Stimulated activated naive B cell treated with anti-CD40 and anti-IgM and Interleukin-4, amounts not matched to agents 10 μg/mL and 1 μg/mL and 100 μg/mL, for 72 hours (primary cell): Measurements from ENCODE around the gene HS6ST2.
A peak's percentile ranks its signal among the peaks of the same experiment; 100 is the strongest.

Experiments
- ATAC-seq, 2 donors: fragments of 150-1000 bp; cut with Tn5 transposase; replicated peaks; 2 replicates each; pipeline ENCODE4 v1.10.0; 2021; ENCODE audit warnings: moderate library complexity in 1 of 2
- DNase-seq: peaks from one replicate; pipeline ENCODE4 v3.0.0; 2021
- H3K27ac Mint-ChIP-seq: one replicate; pipeline ENCODE4 v1.8.0; 2022; ENCODE audit warnings: mild to moderate bottlenecking, mixed read lengths
- H3K27me3 Mint-ChIP-seq, 2 donors: one replicate each; pipeline ENCODE4 v1.8.0; 2022; ENCODE audit warnings: mixed read lengths in 2 of 2
- H3K36me3 Mint-ChIP-seq, 2 donors: one replicate each; pipeline ENCODE4 v1.8.0; 2022; ENCODE audit warnings: mixed read lengths in 2 of 2, mild to moderate bottlenecking in 1 of 2
- H3K4me1 Mint-ChIP-seq, 2 donors: one replicate each; pipeline ENCODE4 v1.8.0; 2022; ENCODE audit warnings: mixed read lengths in 2 of 2, mild to moderate bottlenecking in 1 of 2
- H3K4me3 Mint-ChIP-seq, 2 donors: one replicate each; pipeline ENCODE4 v1.8.0; 2022; ENCODE audit warnings: mild to moderate bottlenecking in 2 of 2, mixed read lengths in 2 of 2, moderate library complexity in 1 of 2
- H3K9me3 Mint-ChIP-seq, 2 donors: one replicate each; pipeline ENCODE4 v1.8.0; 2022; ENCODE audit warnings: mixed read lengths in 2 of 2, mild to moderate bottlenecking in 1 of 2

HS6ST2 gene

DNA sequence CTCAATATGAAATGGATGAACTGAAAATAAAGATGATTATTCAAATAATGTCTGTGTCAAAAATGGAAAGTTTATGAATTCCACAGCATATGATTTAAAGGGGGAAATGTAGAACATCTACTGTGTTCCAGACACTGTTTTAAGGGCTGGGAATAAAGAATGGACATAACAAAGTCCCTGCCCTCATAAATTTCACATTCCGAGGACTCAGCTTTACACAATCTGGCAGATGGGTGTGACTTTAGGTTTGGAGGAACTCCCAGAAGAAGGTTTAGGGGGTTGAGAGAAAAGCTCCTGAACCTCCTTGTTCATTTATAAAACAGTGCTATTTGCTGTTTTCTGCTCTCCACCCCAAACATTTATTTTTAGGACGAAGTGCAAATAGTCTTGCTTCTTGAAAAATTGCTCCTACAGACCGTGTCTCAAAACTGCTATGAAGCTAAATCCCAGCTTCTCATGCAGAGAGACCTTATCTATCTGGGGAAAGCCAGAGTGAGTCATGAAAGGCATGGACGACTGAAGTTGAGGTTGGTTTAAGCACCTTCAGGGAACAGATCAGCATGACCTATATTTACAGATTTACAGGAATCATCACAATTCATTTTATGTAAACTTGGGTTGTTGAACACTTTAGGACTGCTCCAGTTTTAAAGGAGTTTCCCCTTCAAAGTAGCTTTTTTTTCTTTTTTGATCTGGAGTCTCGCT is 184.3 kb downstream of the HS6ST2 start:
- no peaks in the 10 kb centered on the region for H3K9me3 Mint-ChIP-seq
- no peak for ATAC-seq
- no peak for DNase-seq
- H3K36me3 Mint-ChIP-seq, result no peaks in the 10 kb centered on the region
- no peak overlapping the region for H3K27ac Mint-ChIP-seq
- H3K4me1 Mint-ChIP-seq, result peaks cover 4 to 7% of the 10 kb centered on the region in 2 donors
- H3K27me3 Mint-ChIP-seq, result peaks cover 10 to 14% of the 10 kb centered on the region in 2 donors
- no peak overlapping the region for H3K4me3 Mint-ChIP-seq

DNA sequence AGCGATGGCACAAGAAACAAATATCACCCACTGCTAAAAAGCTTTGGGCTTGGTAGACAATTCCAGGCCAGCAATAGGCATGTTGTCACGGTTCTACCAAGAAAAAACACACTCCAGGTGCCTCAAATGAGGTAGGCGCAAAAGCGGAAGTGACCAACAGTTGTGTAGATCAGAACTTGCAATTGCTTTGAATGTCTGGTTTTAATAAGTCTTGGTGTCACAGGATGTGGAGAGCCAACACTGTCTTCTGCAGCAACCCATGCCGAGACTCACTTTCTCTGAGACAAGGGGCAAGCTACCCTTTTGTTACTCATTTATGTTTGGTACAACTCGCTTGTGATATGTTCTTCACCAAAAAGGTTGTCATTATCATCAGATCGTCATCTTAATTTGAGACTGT is 188.8 kb downstream of the HS6ST2 start:
- Mint-ChIP-seq H3K9me3 (no peaks in the 10 kb centered on the region), H3K4me3 (no peak overlapping the region), H3K27ac (no peak overlapping the region), H3K4me1 (no peaks in the 10 kb centered on the region), H3K36me3 (no peaks in the 10 kb centered on the region), H3K27me3 (peaks cover under 1 to 13% of the 10 kb centered on the region in 2 donors)
- ATAC-seq (no peak), DNase-seq (no peak)

DNA sequence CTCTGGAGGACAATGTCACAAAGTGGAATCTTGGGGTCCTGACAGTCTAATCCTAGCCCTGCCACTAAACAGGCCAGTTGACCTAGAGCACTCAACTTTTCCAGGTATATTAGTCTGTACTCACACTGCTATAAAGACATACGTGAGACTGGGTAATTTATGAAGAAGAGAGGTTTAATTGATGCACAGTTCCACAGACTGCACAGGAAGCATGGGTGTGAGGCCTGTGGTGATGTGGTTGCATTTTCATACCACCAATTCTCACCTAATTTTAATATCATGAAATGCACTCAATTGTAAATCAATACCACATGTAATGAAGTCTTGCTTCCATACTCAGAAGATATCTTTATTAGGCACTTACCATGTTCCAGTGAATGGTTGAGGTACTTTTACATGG is 192.0 kb downstream of the HS6ST2 start:
- DNase-seq (no peak), ATAC-seq (no peak)
- H3K4me3 Mint-ChIP-seq, result no peak overlapping the region
- H3K27me3 Mint-ChIP-seq, result peaks cover 0 to 15% of the 10 kb centered on the region in 2 donors
- no peaks in the 10 kb centered on the region for H3K36me3 Mint-ChIP-seq
- H3K27ac Mint-ChIP-seq, result no peak overlapping the region
- H3K9me3 Mint-ChIP-seq, result no peaks in the 10 kb centered on the region
- no peaks in the 10 kb centered on the region for H3K4me1 Mint-ChIP-seq

DNA sequence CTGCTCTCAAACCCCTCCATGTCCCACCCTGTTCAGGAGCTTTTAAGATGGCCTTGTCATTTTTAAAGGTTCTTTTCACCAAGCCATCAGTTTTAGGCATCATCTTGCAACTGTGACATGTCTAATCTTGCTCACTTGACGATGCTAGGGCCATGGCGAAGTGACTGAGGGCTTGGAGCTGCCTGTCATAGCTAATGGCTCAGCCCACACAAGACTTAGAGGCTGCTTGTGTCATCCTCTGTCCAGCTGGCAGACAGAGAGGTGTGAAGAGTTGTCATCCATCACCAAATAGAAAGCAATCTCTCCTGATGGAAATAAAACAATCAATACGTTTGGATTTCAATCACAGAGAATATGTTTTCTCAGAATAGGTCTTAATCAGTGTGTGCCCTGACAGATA is 194.9 kb downstream of the HS6ST2 start:
- Mint-ChIP-seq H3K4me3 (no peak overlapping the region), H3K9me3 (peaks cover 0 to 3% of the 10 kb centered on the region in 2 donors), H3K4me1 (no peaks in the 10 kb centered on the region), H3K36me3 (no peaks in the 10 kb centered on the region), H3K27ac (no peak overlapping the region), H3K27me3 (peaks cover 0 to 15% of the 10 kb centered on the region in 2 donors)
- ATAC-seq (no peak), DNase-seq (no peak)

DNA sequence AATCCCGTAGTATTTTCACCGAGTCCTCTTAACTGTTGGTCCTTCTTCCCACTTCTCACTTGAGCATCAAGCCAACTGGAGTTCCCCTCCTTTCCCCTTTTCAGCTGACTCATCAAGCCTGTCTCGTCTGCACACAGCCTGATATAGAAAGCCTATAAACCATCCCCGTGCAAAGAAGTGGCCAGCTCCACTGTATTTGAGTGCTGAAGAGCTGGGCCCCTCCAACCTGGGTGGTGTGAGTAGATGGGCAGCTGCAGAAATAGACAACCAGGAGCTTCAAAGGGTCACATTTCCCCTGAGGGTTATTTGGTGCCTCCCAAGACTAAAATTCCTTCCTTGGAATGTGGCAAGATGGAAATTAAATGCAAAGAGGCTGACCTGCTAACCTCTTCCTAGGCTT is 199.7 kb downstream of the HS6ST2 start:
- Mint-ChIP-seq H3K9me3 (peaks cover 0 to 3% of the 10 kb centered on the region in 2 donors), H3K4me1 (no peaks in the 10 kb centered on the region), H3K36me3 (no peaks in the 10 kb centered on the region), H3K4me3 (no peak overlapping the region), H3K27ac (no peak overlapping the region), H3K27me3 (peaks cover 8 to 13% of the 10 kb centered on the region in 2 donors)
- DNase-seq (no peak), ATAC-seq (no peak)

DNA sequence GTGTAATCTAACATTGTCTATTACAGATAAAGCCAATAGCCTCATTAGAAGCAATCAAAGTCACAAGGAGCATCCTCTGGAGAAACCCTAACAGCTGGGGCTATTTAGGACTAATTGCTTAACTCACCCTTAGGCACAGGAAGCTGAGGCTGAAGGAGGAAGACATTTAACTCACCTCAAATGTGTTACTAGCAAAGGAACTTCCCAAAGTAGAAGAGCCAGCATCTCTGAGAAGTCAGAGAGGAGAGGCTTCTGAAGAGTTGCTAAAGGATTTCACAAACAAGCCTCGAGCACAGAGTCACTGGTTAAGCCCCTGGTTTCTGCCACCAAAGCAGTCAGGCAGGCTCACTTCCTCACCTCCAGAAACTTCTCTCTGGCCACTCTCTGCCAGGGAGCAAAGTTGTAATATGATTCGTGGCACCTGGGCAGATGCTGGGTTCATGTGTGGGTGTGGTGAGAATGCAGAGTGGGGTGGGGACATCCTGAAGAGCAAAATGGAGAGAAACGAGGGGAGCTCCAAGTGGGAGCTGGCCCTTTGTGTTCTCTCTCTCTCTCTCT is 201.3 kb downstream of the HS6ST2 start:
- ATAC-seq, result no peak
- DNase-seq, result no peak
- H3K27me3 Mint-ChIP-seq, result peaks cover 8 to 13% of the 10 kb centered on the region in 2 donors
- no peak overlapping the region for H3K27ac Mint-ChIP-seq
- no peaks in the 10 kb centered on the region for H3K36me3 Mint-ChIP-seq
- H3K9me3 Mint-ChIP-seq, result peaks cover 0 to 7% of the 10 kb centered on the region in 2 donors
- H3K4me3 Mint-ChIP-seq, result no peak overlapping the region
- H3K4me1 Mint-ChIP-seq, result no peaks in the 10 kb centered on the region

DNA sequence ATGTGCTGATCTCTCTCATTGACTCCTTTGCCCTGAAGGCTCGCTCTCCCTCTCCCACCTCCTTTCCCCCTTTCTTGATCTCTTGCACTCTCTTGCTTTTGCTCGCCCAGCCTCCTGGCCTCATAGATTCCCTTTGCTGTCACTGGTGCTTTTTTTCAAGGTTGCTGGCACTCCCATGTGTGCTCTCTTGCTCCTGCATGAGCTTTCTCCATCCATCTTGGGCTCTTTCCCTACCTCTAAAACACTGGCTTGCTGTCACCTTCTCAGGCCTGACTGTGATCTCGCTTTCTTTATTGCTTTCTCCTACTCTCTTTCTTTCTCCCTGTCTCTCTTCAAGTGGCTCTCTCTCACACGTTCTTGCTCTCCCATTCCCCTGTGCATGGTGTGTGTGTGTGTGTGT is 202.0 kb downstream of the HS6ST2 start:
- H3K27me3 Mint-ChIP-seq, result peaks cover 8 to 13% of the 10 kb centered on the region in 2 donors

DNA sequence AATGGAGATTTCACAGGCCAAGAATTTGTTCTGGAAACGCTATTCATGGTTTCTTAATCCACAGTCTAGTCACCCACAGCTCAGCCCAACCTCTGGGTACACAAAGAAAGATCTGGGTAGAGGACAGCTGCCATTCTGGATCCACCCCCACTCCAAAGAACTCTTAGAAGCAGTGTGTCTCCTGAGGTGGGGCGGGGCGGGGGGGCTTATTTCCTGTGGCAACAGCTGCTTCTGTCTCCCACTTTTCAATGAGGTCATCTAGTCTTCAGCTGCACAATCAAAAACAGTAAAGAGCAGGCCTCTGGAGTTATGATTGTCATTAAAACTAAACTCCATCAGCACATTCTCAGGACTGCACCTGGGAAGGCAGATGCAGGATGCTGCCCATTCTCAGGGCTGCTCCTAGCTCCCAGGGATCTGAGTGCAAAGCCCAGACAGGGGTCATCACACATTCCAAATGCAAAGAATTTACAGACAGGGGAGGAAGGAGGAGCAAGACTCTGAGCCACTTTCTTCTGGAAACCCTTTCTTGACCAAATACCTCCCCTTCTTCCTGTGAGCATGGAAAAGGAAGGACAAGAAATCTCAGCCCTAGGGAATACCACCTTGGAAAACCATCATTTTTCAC is 207.3 kb downstream of the HS6ST2 start:
- H3K36me3 Mint-ChIP-seq, result no peaks in the 10 kb centered on the region
- H3K9me3 Mint-ChIP-seq, result peaks cover 0 to 4% of the 10 kb centered on the region in 2 donors
- peaks cover 1 to 16% of the 10 kb centered on the region in 2 donors for H3K27me3 Mint-ChIP-seq
- DNase-seq, result no peak
- no peak overlapping the region for H3K4me3 Mint-ChIP-seq
- ATAC-seq, result no peak
- H3K27ac Mint-ChIP-seq, result no peak overlapping the region
- no peaks in the 10 kb centered on the region for H3K4me1 Mint-ChIP-seq

More for the DNA sequence above, 202.0 kb downstream of the HS6ST2 start:
- H3K27ac Mint-ChIP-seq, result no peak overlapping the region
- no peaks in the 10 kb centered on the region for H3K4me1 Mint-ChIP-seq
- H3K36me3 Mint-ChIP-seq, result no peaks in the 10 kb centered on the region
- no peak overlapping the region for H3K4me3 Mint-ChIP-seq
- DNase-seq (no peak), ATAC-seq (no peak)
- peaks cover 0 to 7% of the 10 kb centered on the region in 2 donors for H3K9me3 Mint-ChIP-seq

DNA sequence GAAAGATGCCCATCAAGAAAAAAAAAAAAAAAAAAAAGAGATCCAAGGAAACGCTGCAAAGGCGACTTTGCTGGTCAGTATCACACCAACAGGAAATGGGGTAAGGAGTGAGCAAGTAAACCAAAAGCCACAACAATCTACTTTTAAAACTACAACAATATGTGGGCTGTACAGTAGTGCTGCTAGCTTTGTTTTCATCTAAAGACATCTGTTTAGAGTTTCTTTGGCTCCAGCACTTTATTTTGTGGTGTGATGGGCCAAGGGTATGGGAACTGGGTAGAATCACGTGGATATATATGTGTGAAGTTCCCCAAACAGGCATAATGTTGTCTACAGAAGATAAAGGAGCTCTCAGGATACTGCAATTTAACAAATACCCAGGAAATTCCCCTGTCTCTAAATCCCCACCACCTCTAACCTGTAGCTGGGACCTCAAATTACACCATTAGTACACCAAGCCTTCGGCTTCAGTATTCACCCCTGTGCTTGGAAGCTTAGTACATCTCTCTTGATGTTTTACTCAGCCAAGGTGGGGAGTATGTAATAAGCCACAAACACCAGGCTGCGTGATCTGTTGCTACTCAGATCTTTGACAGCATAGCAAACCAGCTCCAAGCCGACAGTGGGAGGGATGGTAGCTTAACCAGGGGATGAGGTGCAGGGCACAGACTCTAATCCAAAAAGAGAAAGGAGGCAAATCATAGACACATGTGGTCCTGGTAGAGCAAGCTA is 207.9 kb downstream of the HS6ST2 start:
- Mint-ChIP-seq H3K9me3 (peaks cover 0 to 4% of the 10 kb centered on the region in 2 donors), H3K36me3 (no peaks in the 10 kb centered on the region), H3K27ac (no peak overlapping the region), H3K4me1 (peaks cover 0 to under 1% of the 10 kb centered on the region in 2 donors), H3K4me3 (no peak overlapping the region), H3K27me3 (peaks cover 2 to 15% of the 10 kb centered on the region in 2 donors)
- no peak for DNase-seq
- ATAC-seq, result no peak

DNA sequence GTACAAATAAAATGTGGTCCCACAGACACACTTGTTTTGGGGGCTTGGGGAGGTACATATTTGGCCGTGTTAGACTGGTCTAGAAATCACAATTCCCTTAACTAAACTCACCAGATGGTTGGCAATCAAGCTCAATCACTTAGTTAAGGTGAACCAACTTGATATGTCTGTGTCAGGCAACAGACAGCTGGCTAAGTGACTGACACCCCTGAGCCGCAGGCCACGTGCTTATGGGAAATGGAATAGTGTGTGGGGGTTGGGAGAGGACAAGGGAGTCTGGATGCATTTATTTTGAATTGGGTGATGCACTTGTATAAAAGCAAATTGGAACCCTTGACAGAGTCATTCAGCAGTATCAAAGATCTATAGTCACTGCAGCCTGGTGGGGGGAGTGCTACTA is 209.0 kb downstream of the HS6ST2 start:
- Mint-ChIP-seq H3K4me3 (no peak overlapping the region), H3K4me1 (peaks cover 0 to 2% of the 10 kb centered on the region in 2 donors), H3K27me3 (peaks cover 5 to 15% of the 10 kb centered on the region in 2 donors), H3K36me3 (no peaks in the 10 kb centered on the region), H3K9me3 (peaks cover 0 to 4% of the 10 kb centered on the region in 2 donors), H3K27ac (no peak overlapping the region)
- no peak for ATAC-seq
- no peak for DNase-seq

DNA sequence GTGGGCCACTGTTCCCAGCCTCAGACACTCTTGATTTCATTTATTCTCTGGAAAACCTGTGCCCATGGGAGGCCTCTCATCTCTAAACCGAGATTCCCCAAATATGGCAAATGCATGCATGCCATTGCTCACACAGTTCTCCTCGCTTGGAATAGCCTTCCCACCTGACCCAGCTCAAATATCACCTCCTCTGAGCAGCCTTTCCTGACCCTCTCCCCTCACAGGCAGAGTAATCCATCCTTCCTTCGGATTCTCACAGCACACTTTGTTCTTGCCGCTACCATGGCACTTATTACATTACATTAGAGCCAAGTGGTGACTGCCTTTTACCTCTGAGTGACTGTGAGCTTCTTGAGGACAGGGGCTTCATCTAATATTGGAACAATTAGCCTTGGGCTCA is 209.5 kb downstream of the HS6ST2 start:
- H3K9me3 Mint-ChIP-seq, result peaks cover 0 to 4% of the 10 kb centered on the region in 2 donors
- H3K36me3 Mint-ChIP-seq, result no peaks in the 10 kb centered on the region
- ATAC-seq (no peak), DNase-seq (no peak)
- H3K27ac Mint-ChIP-seq, result no peak overlapping the region
- H3K4me1 Mint-ChIP-seq, result peaks cover 0 to 2% of the 10 kb centered on the region in 2 donors
- peaks cover 5 to 15% of the 10 kb centered on the region in 2 donors for H3K27me3 Mint-ChIP-seq
- H3K4me3 Mint-ChIP-seq, result no peak overlapping the region

DNA sequence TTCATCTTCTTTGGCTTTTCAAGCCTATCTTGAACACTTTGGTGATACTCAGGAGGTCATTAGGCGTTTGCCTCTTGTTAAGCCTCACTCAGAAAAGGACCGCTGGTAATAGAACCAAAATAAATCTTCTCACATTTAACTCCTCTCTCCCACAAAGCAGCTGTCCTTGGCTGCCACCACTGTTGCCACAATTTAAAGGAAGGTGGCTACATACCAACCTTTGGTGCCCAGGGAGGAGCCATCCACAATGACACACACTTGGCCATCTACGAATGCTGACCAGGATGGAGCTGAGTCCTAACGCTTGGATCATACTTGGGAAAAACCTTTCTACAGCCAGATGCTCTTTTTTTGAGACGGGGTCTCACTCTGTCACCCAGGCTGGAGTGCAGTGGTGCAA is 210.2 kb downstream of the HS6ST2 start:
- peaks cover 0 to 2% of the 10 kb centered on the region in 2 donors for H3K4me1 Mint-ChIP-seq
- no peak overlapping the region for H3K27ac Mint-ChIP-seq
- DNase-seq (no peak), ATAC-seq (no peak)
- peaks cover 0 to 4% of the 10 kb centered on the region in 2 donors for H3K9me3 Mint-ChIP-seq
- no peaks in the 10 kb centered on the region for H3K36me3 Mint-ChIP-seq
- peaks cover 5 to 15% of the 10 kb centered on the region in 2 donors for H3K27me3 Mint-ChIP-seq
- no peak overlapping the region for H3K4me3 Mint-ChIP-seq

DNA sequence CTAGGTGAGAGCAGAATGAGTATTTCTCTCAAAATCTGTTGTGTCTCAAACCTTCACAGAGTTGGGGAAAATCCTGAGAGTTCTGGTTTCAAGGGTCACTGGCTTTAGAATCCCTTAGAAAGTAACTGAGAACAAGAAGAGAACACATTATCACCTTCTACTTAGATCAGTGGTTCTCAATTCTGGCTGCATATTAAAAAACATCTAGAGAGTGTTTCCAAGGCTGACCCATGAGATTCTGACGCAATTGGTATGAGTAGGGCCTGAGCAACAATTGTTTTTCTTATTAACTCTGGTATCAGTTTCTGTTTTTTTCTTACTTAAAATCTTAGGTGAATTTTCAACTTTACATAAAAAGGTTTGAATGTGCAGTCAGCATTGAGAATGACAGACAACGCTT is 212.8 kb downstream of the HS6ST2 start:
- Mint-ChIP-seq H3K36me3 (no peaks in the 10 kb centered on the region), H3K4me3 (no peak overlapping the region), H3K27me3 (peaks cover 7 to 15% of the 10 kb centered on the region in 2 donors), H3K9me3 (no peaks in the 10 kb centered on the region), H3K4me1 (peaks cover 0 to 2% of the 10 kb centered on the region in 2 donors), H3K27ac (no peak overlapping the region)
- ATAC-seq, result peak in 1 of 2 donors; percentile 46
- DNase-seq, result no peak

DNA sequence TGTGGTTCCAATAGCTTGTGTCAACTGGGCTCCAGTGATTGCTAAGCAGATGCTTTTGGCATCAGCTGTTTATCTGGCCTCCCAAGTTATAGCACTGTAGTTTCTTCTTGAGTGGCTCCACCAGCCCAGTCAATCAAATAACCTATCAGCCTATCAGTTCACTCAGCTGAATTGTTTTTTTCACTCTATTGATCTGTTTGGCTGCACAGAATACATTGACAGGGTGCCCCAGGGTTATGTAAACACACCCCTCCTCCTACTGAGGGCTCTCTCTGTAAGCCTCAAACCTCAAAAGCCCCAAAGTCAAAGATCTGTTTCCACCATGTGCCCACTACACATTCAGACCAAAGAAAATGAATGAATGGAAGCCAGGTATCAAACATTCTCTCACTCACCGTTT is 214.0 kb downstream of the HS6ST2 start:
- Mint-ChIP-seq H3K27me3 (peaks cover 10 to 15% of the 10 kb centered on the region in 2 donors), H3K9me3 (no peaks in the 10 kb centered on the region), H3K4me3 (no peak overlapping the region), H3K36me3 (no peaks in the 10 kb centered on the region), H3K27ac (no peak overlapping the region), H3K4me1 (peaks cover 0 to 2% of the 10 kb centered on the region in 2 donors)
- ATAC-seq (no peak), DNase-seq (no peak)
